GM19468 (cell line): ENCODE measurements around the gene RGCC.

ENCODE experiments used
- ATAC-seq: cut with Tn5 transposase; IDR thresholded peaks from one replicate; pipeline ENCODE4 v1.9.1; 2021; ENCODE audit warnings: mild to moderate bottlenecking, moderate library complexity, moderate number of reproducible peaks; ENCODE audit not compliant: unreplicated experiment; ENCODE audit errors: extremely low read depth

Gene RGCC

DNA sequence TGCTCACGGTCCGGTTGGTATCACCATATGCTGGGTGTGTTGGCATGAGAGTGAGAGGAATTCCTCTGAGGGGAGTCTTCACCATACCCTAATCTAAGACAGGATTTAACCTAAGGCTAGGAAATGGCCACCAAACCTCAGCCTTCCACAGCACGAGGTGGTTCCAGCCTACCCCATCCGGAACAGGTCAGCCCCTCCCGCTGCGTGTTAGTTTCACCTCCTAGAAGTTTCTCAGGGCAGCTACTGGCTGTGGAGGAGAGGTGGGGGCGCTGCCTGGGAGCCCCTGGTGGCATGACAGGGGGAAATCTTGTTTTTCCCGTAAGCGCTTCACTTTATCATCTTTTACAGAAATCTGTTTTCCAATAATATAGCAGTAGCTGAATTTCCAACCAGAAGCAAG is 55.1 kb downstream of the RGCC start:
- ATAC-seq: no peak

DNA sequence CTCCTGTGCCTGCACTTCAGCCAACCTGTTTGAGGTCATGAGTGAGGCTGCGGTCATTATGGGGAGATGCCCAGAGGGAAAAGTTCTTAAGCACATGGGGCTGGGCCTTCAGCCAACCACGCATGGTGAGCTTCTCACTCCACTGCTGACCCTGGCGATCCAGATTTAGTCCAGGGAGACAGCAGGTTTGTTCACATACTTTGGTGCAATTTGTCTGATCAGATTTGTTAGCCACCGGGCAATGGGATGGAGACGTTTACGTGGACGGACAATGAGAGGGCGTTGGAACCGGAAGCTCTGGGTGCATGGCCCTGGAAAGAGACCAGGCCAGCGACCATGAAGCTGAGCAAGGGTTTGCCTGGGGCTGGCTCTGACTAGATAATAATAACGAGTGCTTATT is 56.2 kb downstream of the RGCC start:
- no peak for ATAC-seq

GRCh38 chr13:41514853-41515395 is 57.6 kb downstream of the RGCC start:
- no peak for ATAC-seq

- no peak for ATAC-seq
These were observed 58.3 kb downstream of the RGCC start for GRCh38 chr13:41515491-41516139.

GRCh38 chr13:41516166-41516565 is 58.8 kb downstream of the RGCC start:
- ATAC-seq: no peak

DNA sequence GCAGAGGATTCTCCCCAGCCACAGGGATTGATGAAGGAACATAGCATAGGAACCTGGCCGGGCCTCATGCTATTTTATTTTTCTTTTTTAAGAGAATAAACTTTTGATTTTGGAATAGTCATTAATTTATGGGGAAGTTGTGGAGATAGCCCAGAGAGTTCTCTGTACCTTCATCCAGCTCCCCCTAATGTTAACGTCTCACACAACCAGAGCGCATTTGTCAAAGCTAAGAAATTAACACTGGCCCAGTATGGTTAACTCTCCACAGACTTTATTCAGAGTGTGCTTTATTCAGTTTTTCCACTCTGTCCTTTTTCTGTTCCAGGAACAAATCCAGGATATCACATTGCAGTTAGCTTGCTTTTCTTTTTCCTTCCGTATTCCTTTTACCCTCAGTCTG is 59.4 kb downstream of the RGCC start:
- ATAC-seq: no peak

GRCh38 chr13:41520016-41520659 is 62.8 kb downstream of the RGCC start:
- ATAC-seq: no peak
